Measurements from ENCODE around the gene DNTTIP2.
"Not testable (repeated sequence)": the region's sequence is repeated elsewhere in the genome, so short reads cannot be mapped to it uniquely, and the experiment has no call there.

The DNTTIP2 gene, protein sequence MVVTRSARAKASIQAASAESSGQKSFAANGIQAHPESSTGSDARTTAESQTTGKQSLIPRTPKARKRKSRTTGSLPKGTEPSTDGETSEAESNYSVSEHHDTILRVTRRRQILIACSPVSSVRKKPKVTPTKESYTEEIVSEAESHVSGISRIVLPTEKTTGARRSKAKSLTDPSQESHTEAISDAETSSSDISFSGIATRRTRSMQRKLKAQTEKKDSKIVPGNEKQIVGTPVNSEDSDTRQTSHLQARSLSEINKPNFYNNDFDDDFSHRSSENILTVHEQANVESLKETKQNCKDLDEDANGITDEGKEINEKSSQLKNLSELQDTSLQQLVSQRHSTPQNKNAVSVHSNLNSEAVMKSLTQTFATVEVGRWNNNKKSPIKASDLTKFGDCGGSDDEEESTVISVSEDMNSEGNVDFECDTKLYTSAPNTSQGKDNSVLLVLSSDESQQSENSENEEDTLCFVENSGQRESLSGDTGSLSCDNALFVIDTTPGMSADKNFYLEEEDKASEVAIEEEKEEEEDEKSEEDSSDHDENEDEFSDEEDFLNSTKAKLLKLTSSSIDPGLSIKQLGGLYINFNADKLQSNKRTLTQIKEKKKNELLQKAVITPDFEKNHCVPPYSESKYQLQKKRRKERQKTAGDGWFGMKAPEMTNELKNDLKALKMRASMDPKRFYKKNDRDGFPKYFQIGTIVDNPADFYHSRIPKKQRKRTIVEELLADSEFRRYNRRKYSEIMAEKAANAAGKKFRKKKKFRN

DNA sequence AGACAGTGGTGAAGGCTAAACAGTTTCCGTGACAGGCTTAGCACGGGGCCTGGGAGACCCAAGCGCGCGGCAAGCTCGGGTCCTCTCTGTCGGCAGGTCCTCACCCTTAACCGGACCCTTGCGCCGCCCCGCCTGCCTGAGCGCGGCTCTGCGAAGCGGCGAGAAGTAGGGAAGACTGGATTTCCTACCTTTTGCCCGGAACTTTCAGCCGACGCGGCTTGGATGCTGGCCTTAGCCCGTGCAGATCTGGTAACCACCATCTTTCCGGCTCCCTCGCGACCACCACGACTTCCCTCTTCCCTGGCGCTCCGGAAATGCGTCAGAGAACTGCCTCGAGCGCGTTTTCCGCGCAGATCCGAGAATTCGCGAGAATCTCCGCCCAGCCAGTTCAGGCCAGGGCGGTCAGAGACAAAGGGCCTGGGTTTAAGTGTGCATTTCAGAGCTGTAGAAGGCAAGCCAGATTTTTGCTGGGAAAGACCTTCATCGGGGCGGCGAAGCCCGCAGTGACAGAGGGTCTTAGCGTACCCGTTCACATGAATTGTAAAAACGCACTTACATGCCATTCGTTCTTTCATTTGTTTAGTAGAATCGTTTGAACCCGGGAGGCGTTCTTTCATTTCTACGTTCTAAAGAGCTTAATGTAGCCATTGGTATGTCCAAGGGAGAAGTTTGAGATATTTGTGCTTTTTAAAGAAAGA, at the start of gene DNTTIP2:
Gene DNTTIP2, minus strand, starts transcription at position 318 of the 698 bp plus-strand sequence. Its CDS starts 58 bp downstream, at position 260.
- peak; percentile 91 for TF ChIP-seq MYC (IDR thresholded peaks at IDR 0.05; ENCODE audit: low read depth, low read length)
- TF ChIP-seq, protein P1, sequence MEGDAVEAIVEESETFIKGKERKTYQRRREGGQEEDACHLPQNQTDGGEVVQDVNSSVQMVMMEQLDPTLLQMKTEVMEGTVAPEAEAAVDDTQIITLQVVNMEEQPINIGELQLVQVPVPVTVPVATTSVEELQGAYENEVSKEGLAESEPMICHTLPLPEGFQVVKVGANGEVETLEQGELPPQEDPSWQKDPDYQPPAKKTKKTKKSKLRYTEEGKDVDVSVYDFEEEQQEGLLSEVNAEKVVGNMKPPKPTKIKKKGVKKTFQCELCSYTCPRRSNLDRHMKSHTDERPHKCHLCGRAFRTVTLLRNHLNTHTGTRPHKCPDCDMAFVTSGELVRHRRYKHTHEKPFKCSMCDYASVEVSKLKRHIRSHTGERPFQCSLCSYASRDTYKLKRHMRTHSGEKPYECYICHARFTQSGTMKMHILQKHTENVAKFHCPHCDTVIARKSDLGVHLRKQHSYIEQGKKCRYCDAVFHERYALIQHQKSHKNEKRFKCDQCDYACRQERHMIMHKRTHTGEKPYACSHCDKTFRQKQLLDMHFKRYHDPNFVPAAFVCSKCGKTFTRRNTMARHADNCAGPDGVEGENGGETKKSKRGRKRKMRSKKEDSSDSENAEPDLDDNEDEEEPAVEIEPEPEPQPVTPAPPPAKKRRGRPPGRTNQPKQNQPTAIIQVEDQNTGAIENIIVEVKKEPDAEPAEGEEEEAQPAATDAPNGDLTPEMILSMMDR (IDR thresholded peaks at IDR 0.05; ENCODE audit: low read depth, low read length), result no peak
- TF ChIP-seq, protein P2, sequence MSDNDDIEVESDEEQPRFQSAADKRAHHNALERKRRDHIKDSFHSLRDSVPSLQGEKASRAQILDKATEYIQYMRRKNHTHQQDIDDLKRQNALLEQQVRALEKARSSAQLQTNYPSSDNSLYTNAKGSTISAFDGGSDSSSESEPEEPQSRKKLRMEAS (IDR thresholded peaks at IDR 0.05; ENCODE audit: low read depth, low read length), result peak; percentile 86
- peak; percentile 97 for TF ChIP-seq POLR2A (IDR thresholded peaks at IDR 0.05; ENCODE audit: extremely low read depth, insufficient read length)
- DNase-seq (ENCODE audit: low read depth), result peak; percentile 90
- H3K4me3 ChIP-seq (ENCODE audit: low read depth, low read length), result peak within 1 kb of the TSS; percentile 89

DNA sequence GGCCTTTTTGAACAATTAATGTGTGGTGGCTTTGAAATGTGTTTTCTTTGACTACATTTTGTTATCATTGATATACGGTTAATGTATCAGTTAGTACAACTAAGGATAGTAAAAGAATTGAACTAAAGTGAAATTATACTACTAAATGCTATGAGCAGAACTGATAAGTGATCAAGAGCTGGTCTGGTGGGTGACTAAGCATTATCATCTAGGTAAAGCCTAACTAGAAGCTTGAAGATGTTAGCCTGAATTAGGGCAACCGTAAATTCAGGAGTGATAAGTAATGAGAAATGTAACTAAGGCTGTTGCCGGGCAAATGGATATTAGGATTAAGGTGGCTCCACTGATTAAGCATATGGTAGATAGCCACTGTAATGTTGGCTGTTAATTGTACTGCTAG, 46.2 kb upstream of the DNTTIP2 start:
- DNase-seq (ENCODE audit: low read depth), result no peak
- TF ChIP-seq MYC (IDR thresholded peaks at IDR 0.05; ENCODE audit: low read depth, low read length) (no peak), POLR2A (IDR thresholded peaks at IDR 0.05; ENCODE audit: extremely low read depth, insufficient read length) (no peak)
- TF ChIP-seq, protein P2 (IDR thresholded peaks at IDR 0.05; ENCODE audit: low read depth, low read length), result no peak
- TF ChIP-seq, protein P1 (IDR thresholded peaks at IDR 0.05; ENCODE audit: low read depth, low read length), result no peak
- H3K4me3 ChIP-seq (ENCODE audit: low read depth, low read length), result no peak overlapping the region

DNA sequence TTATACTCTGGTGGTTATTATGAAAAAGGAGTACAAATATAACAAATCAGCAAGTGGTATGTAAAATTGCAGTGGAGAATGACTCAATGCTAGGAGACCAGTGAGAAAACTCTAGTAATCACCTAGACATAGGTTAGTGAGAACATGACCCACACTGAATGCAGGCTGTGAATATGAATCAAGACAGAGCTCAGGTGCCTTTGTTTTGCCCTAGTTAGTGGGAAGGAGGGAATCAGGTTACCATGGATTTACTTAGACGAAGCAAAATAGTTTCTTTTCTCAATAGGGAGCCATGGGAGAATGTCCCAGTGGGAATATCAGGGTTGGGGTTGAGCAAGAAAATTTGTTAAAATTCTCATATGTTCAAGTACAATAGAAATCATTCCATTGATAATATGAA, 40.8 kb upstream of the DNTTIP2 start:
- no peak overlapping the region for H3K4me3 ChIP-seq (ENCODE audit: low read depth, low read length)
- no peak for DNase-seq (ENCODE audit: low read depth)

DNA sequence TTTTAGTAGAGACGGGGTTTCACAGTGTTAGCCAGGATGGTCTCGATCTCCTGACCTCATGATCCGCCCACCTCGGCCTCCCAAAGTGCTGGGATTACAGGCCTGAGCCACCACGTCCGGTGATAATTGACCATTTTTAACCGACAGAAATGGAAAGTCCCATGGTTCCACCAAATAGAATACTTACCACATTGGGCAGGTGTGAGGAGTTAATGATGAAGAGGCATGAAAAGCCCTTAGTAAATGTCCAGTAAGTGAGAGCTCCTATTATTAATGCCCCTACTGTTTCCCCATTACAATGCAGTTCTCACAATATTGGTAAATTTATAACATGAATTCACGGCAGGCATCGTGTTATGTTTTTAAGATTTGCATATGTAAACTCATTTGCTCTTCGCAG, 38.3 kb upstream of the DNTTIP2 start:
- no peak overlapping the region for H3K4me3 ChIP-seq (ENCODE audit: low read depth, low read length)
- no peak for DNase-seq (ENCODE audit: low read depth)
- TF ChIP-seq, protein P2 (IDR thresholded peaks at IDR 0.05; ENCODE audit: low read depth, low read length), result no peak
- no peak for TF ChIP-seq MYC (IDR thresholded peaks at IDR 0.05; ENCODE audit: low read depth, low read length)
- TF ChIP-seq POLR2A (IDR thresholded peaks at IDR 0.05; ENCODE audit: extremely low read depth, insufficient read length), result no peak
- TF ChIP-seq, protein P1 (IDR thresholded peaks at IDR 0.05; ENCODE audit: low read depth, low read length), result no peak

More for the DNA sequence above, 40.8 kb upstream of the DNTTIP2 start:
- TF ChIP-seq, protein P1 (IDR thresholded peaks at IDR 0.05; ENCODE audit: low read depth, low read length), result no peak
- TF ChIP-seq MYC (IDR thresholded peaks at IDR 0.05; ENCODE audit: low read depth, low read length) (no peak), POLR2A (IDR thresholded peaks at IDR 0.05; ENCODE audit: extremely low read depth, insufficient read length) (no peak)
- TF ChIP-seq, protein P2 (IDR thresholded peaks at IDR 0.05; ENCODE audit: low read depth, low read length), result no peak

DNA sequence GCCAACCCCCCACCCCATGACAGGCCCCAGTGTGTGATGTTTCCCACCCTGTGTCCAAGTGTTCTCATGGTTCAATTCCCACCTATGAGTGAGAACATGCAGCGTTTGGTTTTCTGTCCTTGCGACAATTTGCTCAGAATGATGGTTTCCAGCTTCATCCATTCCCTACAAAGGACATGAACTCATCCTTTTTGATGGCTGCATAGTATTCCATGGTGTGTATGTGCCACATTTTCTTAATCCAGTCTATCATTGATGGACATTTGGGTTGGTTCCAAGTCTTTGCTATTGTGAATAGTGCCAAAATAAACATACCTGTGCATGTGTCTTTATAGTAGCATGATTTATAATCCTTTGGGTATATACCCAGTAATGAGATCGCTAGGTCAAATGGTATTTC, 31.9 kb upstream of the DNTTIP2 start:
- DNase-seq (ENCODE audit: low read depth); H3K4me3 ChIP-seq (ENCODE audit: low read depth, low read length): not testable (repeated sequence)

All from NB4 (cell line).